HCT116 (cell line): Measurements from ENCODE around the gene SEPHS1. TPM values are rescaled to one million over a fixed set of nuclear protein-coding genes. Genes with fewer than 3 reads are reported as not detected.

Experiments
- ATAC-seq: fragments of 200-7000 bp; cut with Tn5 transposase; 2 replicates; pipeline ENCODE4 v1.9.1; 2020; ENCODE audit warnings: mild to moderate bottlenecking, moderate library complexity
- BruUV-seq: library from RNA; stranded (reverse); fragments of 400-500 nt; replicated peaks from 2 replicates; lab custom pipeline; 2021; lab: Mats Ljungman, UMichigan
- CTCF ChIA-PET: fragments of 300-600 bp; sonication (Branson Sonifier 250); formaldehyde crosslinking; loops from one replicate; lab custom pipeline; 2021; ENCODE audit warnings: antibody characterized with exemption; lab: Charles Lee
- POLR2A ChIA-PET: fragments of 300-600, 350-600 bp; sonication (Branson Sonifier 250); formaldehyde crosslinking; loops from one replicate; lab custom pipeline; 2021; ENCODE audit warnings: antibody characterized with exemption; lab: Charles Lee
- RAD21 ChIA-PET, 2 experiments: fragments of 300-600 bp; sonication (Branson Sonifier 250); formaldehyde crosslinking; loops; one replicate each; lab custom pipeline; 2023; ENCODE audit warnings: low total read pairs in 2 of 2; ENCODE audit not compliant: uncharacterized antibody in 2 of 2, unreplicated experiment in 2 of 2, low non-redundant PET in 1 of 2; lab: Charles Lee
- DNase-seq: peaks from one replicate; pipeline ENCODE4 v3.0.0-alpha.2; 2010; ENCODE audit warnings: low read depth, low spot score
- H2AFZ ChIP-seq: fragments of 200-600 bp; shearing (Covaris generic), sonication (generic); 2 replicates; pipeline ENCODE4 v1.6.1; 2017; ENCODE audit warnings: low read depth, mixed run types, mixed read lengths, antibody characterized with exemption, low read length; ENCODE audit not compliant: poor library complexity, severe bottlenecking
- H3K27ac ChIP-seq: 2 replicates; pipeline ENCODE4 v1.5.1; 2012; ENCODE audit warnings: low read depth, low read length
- H3K27me3 ChIP-seq: fragments of 200-600 bp; sonication (generic); 2 replicates; pipeline ENCODE4 v1.6.1; 2016; ENCODE audit warnings: mixed run types, low read length, mixed read lengths; ENCODE audit not compliant: insufficient read depth
- H3K36me3 ChIP-seq, 2 experiments: fragments of 200-500 bp in 1 of 2; fragments of 200-600 bp in 1 of 2; sonication (Bioruptor generic) in 1 of 2; sonication (generic) in 1 of 2; 2 replicates each; pipeline versions ENCODE4 v1.5.1 to v1.6.1; 2014 to 2016; ENCODE audit warnings: low read length in 2 of 2, inconsistent platforms in 1 of 2, mixed read lengths in 1 of 2, mixed run types in 1 of 2; ENCODE audit not compliant: insufficient read depth in 2 of 2, control insufficient read depth in 1 of 2
- H3K4me1 ChIP-seq, 2 experiments: fragments of 200-600 bp in 1 of 2; sonication (generic) in 1 of 2; 2 replicates each; pipeline versions ENCODE4 v1.5.1 to v1.6.1; 2012 to 2017; ENCODE audit warnings: low read length in 2 of 2, inconsistent platforms in 1 of 2, mild to moderate bottlenecking in 1 of 2, mixed read lengths in 1 of 2, mixed run types in 1 of 2, moderate library complexity in 1 of 2; ENCODE audit not compliant: insufficient read depth in 2 of 2, control insufficient read depth in 1 of 2
- H3K4me2 ChIP-seq: fragments of 200-600 bp; sonication (generic); 2 replicates; pipeline ENCODE4 v1.6.1; 2017; ENCODE audit warnings: mixed run types, low read length, mixed read lengths
- H3K4me3 ChIP-seq, 2 experiments: fragments of 200-600 bp in 1 of 2; sonication (generic) in 1 of 2; replicated peaks in 1 of 2; 2 replicates each; pipeline ENCODE4 v1.5.1; 2011 to 2016; ENCODE audit warnings: low read length in 2 of 2, control low read depth in 1 of 2, low read depth in 1 of 2, mild to moderate bottlenecking in 1 of 2, mixed read lengths in 1 of 2, mixed run types in 1 of 2
- H3K79me2 ChIP-seq: fragments of 200-600 bp; sonication (generic); 2 replicates; pipeline ENCODE4 v1.6.1; 2017; ENCODE audit warnings: mild to moderate bottlenecking, mixed run types, low read length, moderate library complexity, mixed read lengths; ENCODE audit not compliant: insufficient read depth
- H3K9ac ChIP-seq: fragments of 200-600 bp; sonication (generic); 2 replicates; pipeline ENCODE4 v1.6.1; 2016; ENCODE audit warnings: low read length, mixed read lengths
- H3K9me2 ChIP-seq: fragments of 200-600 bp; sonication (generic), shearing (Covaris generic); 2 replicates; pipeline ENCODE4 v1.6.1; 2017; ENCODE audit warnings: mixed run types, mild to moderate bottlenecking, moderate library complexity; ENCODE audit not compliant: insufficient read depth
- H3K9me3 ChIP-seq, 2 experiments: fragments of 200-500 bp in 1 of 2; fragments of 200-600 bp in 1 of 2; sonication (Bioruptor generic) in 1 of 2; sonication (generic) in 1 of 2; 2 replicates each; pipeline ENCODE4 v1.6.1; 2014 to 2017; ENCODE audit warnings: low read length in 2 of 2, mixed read lengths in 2 of 2, inconsistent platforms in 1 of 2, low read depth in 1 of 2, mild to moderate bottlenecking in 1 of 2, mixed run types in 1 of 2, moderate library complexity in 1 of 2; ENCODE audit not compliant: control insufficient read depth in 1 of 2, insufficient read depth in 1 of 2
- H4K20me1 ChIP-seq: fragments of 200-600 bp; sonication (generic), shearing (Covaris generic); 2 replicates; pipeline ENCODE4 v1.6.1; 2017; ENCODE audit warnings: mixed run types, mild to moderate bottlenecking, moderate library complexity; ENCODE audit not compliant: insufficient read depth
- ELF1 ChIP-seq: IDR thresholded peaks from 2 replicates; pipeline ENCODE4 v1.6.1; 2012; ENCODE audit warnings: low read depth, borderline replicate concordance
- JUND ChIP-seq: IDR thresholded peaks from 2 replicates; pipeline ENCODE4 v1.6.1; 2012
- MAX ChIP-seq: IDR thresholded peaks from 2 replicates; pipeline ENCODE4 v1.6.1; 2012
- POLR2A ChIP-seq: IDR thresholded peaks from 2 replicates; pipeline ENCODE4 v1.7.0; 2011; ENCODE audit warnings: borderline replicate concordance; ENCODE audit not compliant: insufficient read depth, insufficient read length; ENCODE audit errors: extremely low read depth
- POLR2AphosphoS5 ChIP-seq: IDR thresholded peaks from 2 replicates; pipeline ENCODE4 v1.6.1; 2011; ENCODE audit warnings: mild to moderate bottlenecking, low read depth, low read length, moderate library complexity
- REST ChIP-seq: IDR thresholded peaks from 2 replicates; pipeline ENCODE4 v1.6.1; 2012; ENCODE audit warnings: low read depth
- SRF ChIP-seq: IDR thresholded peaks from 2 replicates; pipeline ENCODE4 v1.6.1; 2012; ENCODE audit warnings: low read depth
- intact Hi-C: fragments of 100-400 bp; cut with micrococcal nuclease; formaldehyde crosslinking; loops from 2 replicates; pipeline ENCODE4 v1.10.0; 2022
- total RNA-seq: library from RNA; stranded (reverse); gene quantifications from one replicate; pipeline ENCODE4 v1.2.1, GENCODE V29; 2021; ENCODE audit not compliant: unreplicated experiment
- TF ChIP-seq, protein P1 (sequence below), 3 experiments: fragments of 200-600 bp in 1 of 3; sonication (generic) in 1 of 3; IDR thresholded peaks in 2 of 3; conservative IDR thresholded peaks in 1 of 3; 2 replicates each; pipeline ENCODE4 v1.5.1; 2012 to 2017; ENCODE audit warnings: low read depth in 2 of 3, low read length in 2 of 3, antibody characterized with exemption in 1 of 3, borderline replicate concordance in 1 of 3, control low read depth in 1 of 3, mild to moderate bottlenecking in 1 of 3, mixed read lengths in 1 of 3, mixed run types in 1 of 3, moderate library complexity in 1 of 3; ENCODE audit not compliant: insufficient read depth in 1 of 3

Gene SEPHS1
- total RNA-seq, 1 experiment from 2014 or later: 51.7 TPM

GRCh38 chr10:13335881-13336280, 12.2 kb downstream of the SEPHS1 start:
- peaks cover 17% of the 10 kb centered on the region for H3K79me2 ChIP-seq
- no peak overlapping the region for H3K4me2 ChIP-seq
- no peak overlapping the region for H3K9ac ChIP-seq
- TF ChIP-seq POLR2AphosphoS5: no peak
- TF ChIP-seq, protein P1, sequence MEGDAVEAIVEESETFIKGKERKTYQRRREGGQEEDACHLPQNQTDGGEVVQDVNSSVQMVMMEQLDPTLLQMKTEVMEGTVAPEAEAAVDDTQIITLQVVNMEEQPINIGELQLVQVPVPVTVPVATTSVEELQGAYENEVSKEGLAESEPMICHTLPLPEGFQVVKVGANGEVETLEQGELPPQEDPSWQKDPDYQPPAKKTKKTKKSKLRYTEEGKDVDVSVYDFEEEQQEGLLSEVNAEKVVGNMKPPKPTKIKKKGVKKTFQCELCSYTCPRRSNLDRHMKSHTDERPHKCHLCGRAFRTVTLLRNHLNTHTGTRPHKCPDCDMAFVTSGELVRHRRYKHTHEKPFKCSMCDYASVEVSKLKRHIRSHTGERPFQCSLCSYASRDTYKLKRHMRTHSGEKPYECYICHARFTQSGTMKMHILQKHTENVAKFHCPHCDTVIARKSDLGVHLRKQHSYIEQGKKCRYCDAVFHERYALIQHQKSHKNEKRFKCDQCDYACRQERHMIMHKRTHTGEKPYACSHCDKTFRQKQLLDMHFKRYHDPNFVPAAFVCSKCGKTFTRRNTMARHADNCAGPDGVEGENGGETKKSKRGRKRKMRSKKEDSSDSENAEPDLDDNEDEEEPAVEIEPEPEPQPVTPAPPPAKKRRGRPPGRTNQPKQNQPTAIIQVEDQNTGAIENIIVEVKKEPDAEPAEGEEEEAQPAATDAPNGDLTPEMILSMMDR (IDR thresholded peaks at IDR 0.05 in 2 of 3, conservative IDR thresholded peaks at IDR 0.05 in 1 of 3; ENCODE audit: borderline replicate concordance in 1 of 3, insufficient read depth in 1 of 3, low read depth in 2 of 3, low read length in 2 of 3): no peak
- no peak for TF ChIP-seq JUND
- TF ChIP-seq POLR2A: no peak
- H3K27ac ChIP-seq: no peak overlapping the region
- H3K9me2 ChIP-seq: no peaks in the 10 kb centered on the region
- H2AFZ ChIP-seq: no peak overlapping the region
- DNase-seq: no peak
- peaks cover 9 to 28% of the 10 kb centered on the region in 2 experiments; a peak in 3 of 4 replicates for H3K36me3 ChIP-seq
- H3K9me3 ChIP-seq: no peaks in the 10 kb centered on the region
- H3K4me3 ChIP-seq: no peak overlapping the region
- RAD21 ChIA-PET: no interaction called here
- intact Hi-C loops: no loop called here
- no peaks in the 10 kb centered on the region for H4K20me1 ChIP-seq
- no TSS peak for BruUV-seq
- CTCF ChIA-PET: no interaction called here
- no peaks in the 10 kb centered on the region for H3K27me3 ChIP-seq
- ATAC-seq: no peak
- H3K4me1 ChIP-seq: no peaks in the 10 kb centered on the region
- POLR2A ChIA-PET: no interaction called here

DNA sequence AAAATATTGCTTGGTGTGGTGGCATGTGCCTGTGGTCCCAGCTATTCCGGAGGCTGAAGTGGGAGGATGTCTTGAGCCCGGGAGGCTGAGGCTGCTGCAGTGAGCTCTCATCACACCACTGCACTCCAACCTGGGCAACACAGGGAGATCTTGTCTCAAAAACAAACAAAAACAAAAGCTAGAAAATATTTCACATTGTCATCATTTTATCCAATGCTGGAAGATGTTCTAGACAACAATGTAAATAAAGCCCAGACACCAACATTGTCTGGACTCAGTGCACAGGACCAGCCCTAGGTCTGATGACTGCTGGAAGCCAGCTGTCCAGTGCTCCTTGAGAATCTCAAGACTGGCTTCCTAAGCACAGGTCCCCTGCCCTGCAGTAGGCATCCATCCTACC, 13.5 kb downstream of the SEPHS1 start:
- CTCF ChIA-PET: no interaction called here
- Histone ChIP-seq H3K9me3 (no peaks in the 10 kb centered on the region), H3K4me2 (no peak overlapping the region), H3K27ac (no peak overlapping the region), H3K79me2 (peaks cover 9% of the 10 kb centered on the region; the same call in 1 of the 2 replicates), H3K9me2 (no peaks in the 10 kb centered on the region), H2AFZ (no peak overlapping the region), H3K9ac (no peak overlapping the region), H3K4me1 (no peaks in the 10 kb centered on the region), H3K4me3 (no peak overlapping the region), H3K36me3 (peaks cover 12 to 30% of the 10 kb centered on the region in 2 experiments; a peak in 3 of 4 replicates), H3K27me3 (no peaks in the 10 kb centered on the region), H4K20me1 (no peaks in the 10 kb centered on the region)
- BruUV-seq: no TSS peak
- DNase-seq (no peak), ATAC-seq (no peak)
- POLR2A ChIA-PET: no interaction called here
- TF ChIP-seq ELF1 (no peak), SRF (no peak), MAX (no peak), POLR2A (no peak), POLR2AphosphoS5 (no peak), REST (no peak)
- TF ChIP-seq, protein P1 (IDR thresholded peaks at IDR 0.05 in 2 of 3, conservative IDR thresholded peaks at IDR 0.05 in 1 of 3; ENCODE audit: borderline replicate concordance in 1 of 3, insufficient read depth in 1 of 3, low read depth in 2 of 3, low read length in 2 of 3): no peak
- RAD21 ChIA-PET: no interaction called here
- intact Hi-C loops: no loop called here
